A673 (cell line): Measurements from ENCODE around the gene ST8SIA3. TPM values are rescaled to one million over a fixed set of nuclear protein-coding genes. Genes with fewer than 3 reads are reported as not detected.

Source experiments
- BruUV-seq: library from RNA; stranded (reverse); fragments of 400-500 nt; replicated peaks from 2 replicates; lab custom pipeline; 2021; lab: Mats Ljungman, UMichigan
- CTCF ChIA-PET: fragments of 300-600 bp; sonication (Branson Sonifier 250); formaldehyde crosslinking; loops from one replicate; lab custom pipeline; 2022; ENCODE audit warnings: antibody characterized with exemption; lab: Charles Lee
- POLR2A ChIA-PET: fragments of 300-600 bp; sonication (Branson Sonifier 250); formaldehyde crosslinking; loops from one replicate; lab custom pipeline; 2022; ENCODE audit warnings: antibody characterized with exemption; ENCODE audit not compliant: low non-redundant PET; lab: Charles Lee
- DNase-seq: peaks from one replicate; pipeline ENCODE4 v3.0.0-alpha.2; 2015; ENCODE audit warnings: low spot score
- H3K27ac ChIP-seq: fragments of 200-600 bp; sonication (generic); 2 replicates; pipeline ENCODE4 v1.5.1; 2016; ENCODE audit warnings: mixed run types, low read depth, mild to moderate bottlenecking, mixed read lengths, antibody characterized with exemption, low read length; ENCODE audit not compliant: poor library complexity, severe bottlenecking
- H3K27me3 ChIP-seq: fragments of 200-600 bp; sonication (generic); replicated peaks from 2 replicates; pipeline ENCODE4 v1.6.1; 2017; ENCODE audit warnings: mixed run types, low read depth, mild to moderate bottlenecking, mixed read lengths, antibody characterized with exemption, low read length; ENCODE audit not compliant: insufficient read depth, poor library complexity
- H3K36me3 ChIP-seq: fragments of 200-600 bp; sonication (generic); 2 replicates; pipeline ENCODE4 v1.6.1; 2016; ENCODE audit warnings: mixed run types, mild to moderate bottlenecking, mixed read lengths, antibody characterized with exemption, low read length; ENCODE audit not compliant: insufficient read depth, poor library complexity, severe bottlenecking
- H3K4me1 ChIP-seq: fragments of 200-600 bp; sonication (generic); 2 replicates; pipeline ENCODE4 v1.6.1; 2017; ENCODE audit warnings: mixed run types, mild to moderate bottlenecking, mixed read lengths, antibody characterized with exemption, low read length; ENCODE audit not compliant: insufficient read depth, poor library complexity, severe bottlenecking
- H3K4me3 ChIP-seq: fragments of 200-600 bp; sonication (generic); 2 replicates; pipeline ENCODE4 v1.5.1; 2016; ENCODE audit warnings: low read depth, mixed run types, mild to moderate bottlenecking, mixed read lengths, low read length; ENCODE audit not compliant: poor library complexity, severe bottlenecking
- H3K9me3 ChIP-seq: fragments of 200-600 bp; sonication (generic); 2 replicates; pipeline ENCODE4 v1.6.1; 2016; ENCODE audit warnings: mixed run types, low read depth, mild to moderate bottlenecking, mixed read lengths, antibody characterized with exemption, low read length; ENCODE audit not compliant: poor library complexity, severe bottlenecking
- CTCF ChIP-seq: fragments of 300-800, 200-600 bp; sonication (generic); conservative IDR thresholded peaks from 2 replicates; pipeline ENCODE4 v1.5.1; 2017; ENCODE audit warnings: low read depth, mild to moderate bottlenecking, antibody characterized with exemption, low read length, moderate library complexity, mixed read lengths
- EZH2 ChIP-seq: fragments of 200-600 bp; sonication (generic); IDR thresholded peaks from 2 replicates; pipeline ENCODE4 v1.6.1; 2017; ENCODE audit warnings: borderline replicate concordance, low read depth, mild to moderate bottlenecking, mixed read lengths, antibody characterized with exemption, low read length; ENCODE audit not compliant: poor library complexity, severe bottlenecking
- intact Hi-C: fragments of 100-400 bp; cut with micrococcal nuclease; formaldehyde crosslinking; loops from one replicate; pipeline ENCODE4 v1.10.0; 2022; ENCODE audit not compliant: unreplicated experiment
- total RNA-seq: library from RNA; stranded (reverse); gene quantifications from 2 replicates; pipeline ENCODE4 v1.2.3, GENCODE V29; 2021

ST8SIA3 gene
- total RNA-seq, 1 experiment from 2014 or later = not detected

GRCh38 chr18:57373017-57373416 lies 20.7 kb downstream of the ST8SIA3 start:
- Histone ChIP-seq H3K4me1 (no peaks in the 10 kb centered on the region), H3K27me3 (peaks cover 56% of the 10 kb centered on the region), H3K36me3 (no peaks in the 10 kb centered on the region), H3K4me3 (no peak overlapping the region), H3K27ac (no peak overlapping the region), H3K9me3 (no peaks in the 10 kb centered on the region)
- intact Hi-C loops = no loop called here
- CTCF ChIA-PET = no interaction called here
- POLR2A ChIA-PET = no interaction called here
- no TSS peak for BruUV-seq
- DNase-seq = no peak
- TF ChIP-seq CTCF (no peak), EZH2 (no peak)

GRCh38 chr18:57376503-57376902 lies 24.1 kb downstream of the ST8SIA3 start:
- TF ChIP-seq EZH2 (no peak), CTCF (no peak)
- Histone ChIP-seq H3K36me3 (no peaks in the 10 kb centered on the region), H3K27me3 (peaks cover 57% of the 10 kb centered on the region), H3K9me3 (no peaks in the 10 kb centered on the region), H3K4me3 (no peak overlapping the region), H3K27ac (no peak overlapping the region), H3K4me1 (no peaks in the 10 kb centered on the region)
- BruUV-seq = no TSS peak
- POLR2A ChIA-PET = interaction anchor here (0.6 kb wide), 1 partner anchor 672 kb away, joined by 3 read pairs; no protein-coding TSS in a partner anchor
- intact Hi-C loops = no loop called here
- no peak for DNase-seq
- CTCF ChIA-PET = no interaction called here

GRCh38 chr18:57389271-57389670 lies 36.9 kb downstream of the ST8SIA3 start:
- intact Hi-C loops = no loop called here
- TF ChIP-seq CTCF (no peak), EZH2 (no peak)
- H3K27ac ChIP-seq = no peak overlapping the region
- H3K4me3 ChIP-seq = no peak overlapping the region
- H3K9me3 ChIP-seq = no peaks in the 10 kb centered on the region
- H3K4me1 ChIP-seq = no peaks in the 10 kb centered on the region
- ChIA-PET POLR2A (no interaction called here), CTCF (no interaction called here)
- H3K36me3 ChIP-seq = no peaks in the 10 kb centered on the region
- peaks cover 50% of the 10 kb centered on the region for H3K27me3 ChIP-seq
- BruUV-seq = no TSS peak
- no peak for DNase-seq
